Gastrocnemius medialis (tissue), 4 donors: Measurements from ENCODE around the gene SLC39A13.

Source experiments
- POLR2A ChIP-seq, 2 donors: fragments of 450-650 bp; IDR thresholded peaks; one replicate each; pipeline ENCODE4 v1.6.1; 2017; ENCODE audit warnings: antibody characterized with exemption in 2 of 2, mild to moderate bottlenecking in 2 of 2, moderate library complexity in 2 of 2
- TF ChIP-seq, protein P1 (sequence below), 5 experiments: fragments of 450-650 bp in 3 of 5; fragments of 200-600 bp in 2 of 5; sonication (generic) in 2 of 5; IDR thresholded peaks in 4 of 5; conservative IDR thresholded peaks in 1 of 5; 1 replicate in 4 of 5; 2 replicates in 1 of 5; pipeline ENCODE4 v1.5.1; 2016 to 2019; ENCODE audit warnings: antibody characterized with exemption in 5 of 5, mild to moderate bottlenecking in 3 of 5, moderate library complexity in 3 of 5

DNA sequence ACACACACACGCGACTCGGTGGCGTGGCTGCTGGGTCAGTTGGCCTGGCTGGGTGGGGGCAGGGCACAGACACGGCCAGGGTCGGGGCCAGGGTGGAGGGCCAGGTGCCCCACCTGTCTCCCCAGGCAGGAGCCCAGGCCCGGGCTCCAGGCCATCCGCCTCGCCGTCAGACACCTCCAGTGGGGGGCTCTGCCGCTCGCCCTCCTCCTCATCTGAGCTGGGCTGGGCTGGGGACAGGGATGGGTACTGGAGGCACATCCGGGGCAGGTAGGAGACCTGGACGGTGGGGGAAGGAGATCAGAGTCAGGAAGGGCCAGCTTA, 49.7 kb upstream of the SLC39A13 start:
- TF ChIP-seq, protein P1, sequence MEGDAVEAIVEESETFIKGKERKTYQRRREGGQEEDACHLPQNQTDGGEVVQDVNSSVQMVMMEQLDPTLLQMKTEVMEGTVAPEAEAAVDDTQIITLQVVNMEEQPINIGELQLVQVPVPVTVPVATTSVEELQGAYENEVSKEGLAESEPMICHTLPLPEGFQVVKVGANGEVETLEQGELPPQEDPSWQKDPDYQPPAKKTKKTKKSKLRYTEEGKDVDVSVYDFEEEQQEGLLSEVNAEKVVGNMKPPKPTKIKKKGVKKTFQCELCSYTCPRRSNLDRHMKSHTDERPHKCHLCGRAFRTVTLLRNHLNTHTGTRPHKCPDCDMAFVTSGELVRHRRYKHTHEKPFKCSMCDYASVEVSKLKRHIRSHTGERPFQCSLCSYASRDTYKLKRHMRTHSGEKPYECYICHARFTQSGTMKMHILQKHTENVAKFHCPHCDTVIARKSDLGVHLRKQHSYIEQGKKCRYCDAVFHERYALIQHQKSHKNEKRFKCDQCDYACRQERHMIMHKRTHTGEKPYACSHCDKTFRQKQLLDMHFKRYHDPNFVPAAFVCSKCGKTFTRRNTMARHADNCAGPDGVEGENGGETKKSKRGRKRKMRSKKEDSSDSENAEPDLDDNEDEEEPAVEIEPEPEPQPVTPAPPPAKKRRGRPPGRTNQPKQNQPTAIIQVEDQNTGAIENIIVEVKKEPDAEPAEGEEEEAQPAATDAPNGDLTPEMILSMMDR (IDR thresholded peaks at IDR 0.05 in 4 of 5, conservative IDR thresholded peaks at IDR 0.05 in 1 of 5), result no peak
- TF ChIP-seq POLR2A (IDR thresholded peaks at IDR 0.05), result no peak
